IMR-90 (cell line): Measurements from ENCODE around the gene PRAMEF33.
"Not testable (repeated sequence)": the region's sequence is repeated elsewhere in the genome, so short reads cannot be mapped to it uniquely, and the experiment has no call there.

Experiments used
- CEBPB ChIP-seq: IDR thresholded peaks from 2 replicates; pipeline ENCODE4 v1.6.1; 2012; ENCODE audit warnings: low read depth, low read length, improper control_type of control experiment
- CHD1 ChIP-seq: IDR thresholded peaks from 2 replicates; pipeline ENCODE4 v1.6.1; 2012; ENCODE audit warnings: low read depth, low read length, improper control_type of control experiment
- CTCF ChIP-seq: conservative IDR thresholded peaks from 2 replicates; pipeline ENCODE4 v1.5.1; 2012; ENCODE audit warnings: mild to moderate bottlenecking, low read depth, low read length, improper control_type of control experiment
- FOS ChIP-seq: fragments of 150-350 bp; IDR thresholded peaks from 2 replicates; pipeline ENCODE4 v1.6.1; 2016; ENCODE audit warnings: low read depth, low read length
- MAFK ChIP-seq: IDR thresholded peaks from 2 replicates; pipeline ENCODE4 v1.6.1; 2012; ENCODE audit warnings: low read depth, low read length, improper control_type of control experiment
- MAZ ChIP-seq: IDR thresholded peaks from 2 replicates; pipeline ENCODE4 v1.6.1; 2012; ENCODE audit warnings: low read depth, mild to moderate bottlenecking, low read length, improper control_type of control experiment, moderate library complexity, borderline replicate concordance
- MXI1 ChIP-seq: IDR thresholded peaks from 2 replicates; pipeline ENCODE4 v1.6.1; 2012; ENCODE audit warnings: low read depth, mild to moderate bottlenecking, low read length, moderate library complexity, borderline replicate concordance
- NFE2L2 ChIP-seq: fragments of 150-350 bp; IDR thresholded peaks from 2 replicates; pipeline ENCODE4 v1.6.1; 2016; ENCODE audit warnings: low read depth, mild to moderate bottlenecking, low read length
- POLR2A ChIP-seq: IDR thresholded peaks from 2 replicates; pipeline ENCODE4 v1.6.1; 2012; ENCODE audit warnings: mild to moderate bottlenecking, low read depth, low read length
- RAD21 ChIP-seq: IDR thresholded peaks from 2 replicates; pipeline ENCODE4 v1.6.1; 2012; ENCODE audit warnings: low read length, improper control_type of control experiment
- RCOR1 ChIP-seq: IDR thresholded peaks from 2 replicates; pipeline ENCODE4 v1.6.1; 2012; ENCODE audit warnings: mild to moderate bottlenecking, low read length, improper control_type of control experiment; ENCODE audit not compliant: insufficient replicate concordance
- RFX5 ChIP-seq: IDR thresholded peaks from 2 replicates; pipeline ENCODE4 v1.8.0; 2012; ENCODE audit warnings: low read depth, mild to moderate bottlenecking, low read length, moderate library complexity
- SMC3 ChIP-seq: fragments of 150-350 bp; IDR thresholded peaks from 2 replicates; pipeline ENCODE4 v1.6.1; 2016; ENCODE audit warnings: low read depth, mild to moderate bottlenecking, antibody characterized with exemption, low read length, moderate library complexity
- USF2 ChIP-seq: fragments of 150-350 bp; IDR thresholded peaks from 2 replicates; pipeline ENCODE4 v1.6.1; 2017; ENCODE audit warnings: mild to moderate bottlenecking, antibody characterized with exemption, low read length, low read depth

- TF ChIP-seq CTCF, CEBPB, NFE2L2, POLR2A, RCOR1, CHD1, FOS, MAZ, USF2, RFX5, SMC3, MXI1, RAD21, MAFK: not testable (repeated sequence)
Measured at GRCh38 chr1:13298699-13299098, 4.6 kb upstream of the PRAMEF33 start.
